GM12875 (cell line): ENCODE results near the gene TLE3.

Experiments
- H3K4me3 ChIP-seq: one replicate; pipeline ENCODE4 v1.5.1; 2011; ENCODE audit warnings: low read depth, low read length, control low read depth
- TF ChIP-seq, protein P1 (sequence below): IDR thresholded peaks from 2 replicates; pipeline ENCODE4 v1.5.1; 2011; ENCODE audit warnings: low read depth, mild to moderate bottlenecking, control low read depth, inconsistent platforms, low read length, moderate library complexity, borderline replicate concordance; ENCODE audit not compliant: insufficient read depth

TLE3 gene

DNA sequence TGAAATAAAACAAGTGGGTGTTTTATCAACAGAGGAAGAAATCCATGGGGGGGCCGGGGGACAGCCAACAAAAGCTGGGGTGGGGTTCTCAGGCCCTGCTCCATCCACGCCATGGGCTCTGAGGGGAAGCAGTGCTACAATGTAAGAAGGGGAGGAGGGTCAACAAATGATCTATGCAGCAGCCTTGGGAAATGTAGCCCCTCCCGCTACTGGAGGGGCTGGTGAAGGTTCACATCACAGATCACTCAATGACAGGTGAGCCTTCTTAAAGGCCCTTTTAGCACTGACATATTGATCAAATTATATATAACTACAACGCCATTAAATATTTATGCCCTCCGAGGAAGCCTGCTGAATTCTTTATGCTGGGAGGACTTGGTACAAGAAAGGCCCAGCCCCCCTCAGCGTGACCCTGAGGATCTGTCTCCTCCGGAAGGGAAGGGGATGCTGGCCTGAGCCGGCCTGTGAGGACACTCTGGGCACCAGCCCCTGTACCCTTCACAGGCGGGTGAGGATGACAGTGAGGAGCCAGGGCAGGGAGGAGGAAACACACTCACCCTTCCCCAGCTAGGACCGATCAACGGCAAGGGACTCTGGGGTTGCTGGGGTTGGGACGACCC, 15.3 kb downstream of the TLE3 start:
- TF ChIP-seq, protein P1, sequence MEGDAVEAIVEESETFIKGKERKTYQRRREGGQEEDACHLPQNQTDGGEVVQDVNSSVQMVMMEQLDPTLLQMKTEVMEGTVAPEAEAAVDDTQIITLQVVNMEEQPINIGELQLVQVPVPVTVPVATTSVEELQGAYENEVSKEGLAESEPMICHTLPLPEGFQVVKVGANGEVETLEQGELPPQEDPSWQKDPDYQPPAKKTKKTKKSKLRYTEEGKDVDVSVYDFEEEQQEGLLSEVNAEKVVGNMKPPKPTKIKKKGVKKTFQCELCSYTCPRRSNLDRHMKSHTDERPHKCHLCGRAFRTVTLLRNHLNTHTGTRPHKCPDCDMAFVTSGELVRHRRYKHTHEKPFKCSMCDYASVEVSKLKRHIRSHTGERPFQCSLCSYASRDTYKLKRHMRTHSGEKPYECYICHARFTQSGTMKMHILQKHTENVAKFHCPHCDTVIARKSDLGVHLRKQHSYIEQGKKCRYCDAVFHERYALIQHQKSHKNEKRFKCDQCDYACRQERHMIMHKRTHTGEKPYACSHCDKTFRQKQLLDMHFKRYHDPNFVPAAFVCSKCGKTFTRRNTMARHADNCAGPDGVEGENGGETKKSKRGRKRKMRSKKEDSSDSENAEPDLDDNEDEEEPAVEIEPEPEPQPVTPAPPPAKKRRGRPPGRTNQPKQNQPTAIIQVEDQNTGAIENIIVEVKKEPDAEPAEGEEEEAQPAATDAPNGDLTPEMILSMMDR = no peak
- no peak overlapping the region for H3K4me3 ChIP-seq

DNA sequence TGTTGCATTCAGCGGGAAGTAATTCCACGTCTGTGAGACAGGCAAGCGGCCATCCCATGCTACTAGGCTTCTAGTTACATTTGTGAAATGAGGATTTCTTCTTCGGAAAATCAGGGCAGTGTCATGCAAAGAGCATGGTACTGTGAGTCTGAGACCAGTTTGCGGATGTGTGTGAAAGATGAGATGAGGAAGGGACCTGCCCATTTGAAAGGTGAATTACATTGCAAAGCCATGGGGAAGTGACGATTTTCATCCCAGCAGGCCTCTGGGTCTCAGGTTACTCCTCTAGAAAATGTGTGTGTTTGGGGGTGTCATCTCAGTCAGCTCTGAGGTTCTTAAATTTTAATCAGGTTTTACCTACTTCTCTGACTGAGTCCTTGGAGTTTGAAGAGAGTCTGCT, 16.1 kb downstream of the TLE3 start:
- H3K4me3 ChIP-seq = no peak overlapping the region
- TF ChIP-seq, protein P1 = no peak

DNA sequence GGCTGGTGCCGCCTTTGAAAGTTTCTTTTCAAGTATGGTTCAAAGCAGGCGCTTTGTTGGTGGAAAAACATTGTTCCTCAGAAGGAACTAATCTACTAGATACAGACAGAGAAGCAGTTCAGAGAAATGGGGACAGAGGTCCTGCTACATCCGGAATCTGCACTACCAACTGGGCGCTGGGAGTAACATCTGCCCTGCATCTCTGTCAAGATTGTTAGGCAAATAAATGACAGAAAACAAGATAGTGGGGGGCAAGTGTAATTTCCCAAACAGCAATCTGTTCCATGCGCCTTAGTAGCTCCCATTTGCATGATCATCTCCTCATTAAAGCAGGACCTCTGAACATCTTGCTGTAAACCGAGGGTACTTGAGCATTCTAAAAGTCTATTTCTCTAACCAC, 17.4 kb downstream of the TLE3 start:
- TF ChIP-seq, protein P1 = no peak

DNA sequence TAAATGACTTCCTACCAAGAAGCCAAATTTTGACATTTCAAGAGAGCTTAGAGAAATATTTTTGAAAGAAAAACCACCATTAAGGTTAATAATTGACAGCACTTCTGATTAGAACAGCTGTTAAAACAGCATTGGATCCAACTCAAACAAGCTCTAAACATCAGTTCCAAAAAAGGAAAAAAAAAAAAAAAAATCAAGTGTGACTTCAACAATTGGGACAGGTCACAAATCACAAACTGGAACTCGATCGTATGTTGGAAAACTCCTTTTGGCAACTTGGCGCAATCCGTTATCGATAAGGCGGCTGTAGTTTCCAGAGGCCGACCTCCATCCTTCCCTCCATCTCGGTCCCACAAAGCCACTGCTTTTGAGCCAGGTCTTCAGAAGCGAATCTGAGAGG, 17.8 kb downstream of the TLE3 start:
- TF ChIP-seq, protein P1 = no peak

More for the DNA sequence above, 17.4 kb downstream of the TLE3 start:
- H3K4me3 ChIP-seq = no peak overlapping the region

DNA sequence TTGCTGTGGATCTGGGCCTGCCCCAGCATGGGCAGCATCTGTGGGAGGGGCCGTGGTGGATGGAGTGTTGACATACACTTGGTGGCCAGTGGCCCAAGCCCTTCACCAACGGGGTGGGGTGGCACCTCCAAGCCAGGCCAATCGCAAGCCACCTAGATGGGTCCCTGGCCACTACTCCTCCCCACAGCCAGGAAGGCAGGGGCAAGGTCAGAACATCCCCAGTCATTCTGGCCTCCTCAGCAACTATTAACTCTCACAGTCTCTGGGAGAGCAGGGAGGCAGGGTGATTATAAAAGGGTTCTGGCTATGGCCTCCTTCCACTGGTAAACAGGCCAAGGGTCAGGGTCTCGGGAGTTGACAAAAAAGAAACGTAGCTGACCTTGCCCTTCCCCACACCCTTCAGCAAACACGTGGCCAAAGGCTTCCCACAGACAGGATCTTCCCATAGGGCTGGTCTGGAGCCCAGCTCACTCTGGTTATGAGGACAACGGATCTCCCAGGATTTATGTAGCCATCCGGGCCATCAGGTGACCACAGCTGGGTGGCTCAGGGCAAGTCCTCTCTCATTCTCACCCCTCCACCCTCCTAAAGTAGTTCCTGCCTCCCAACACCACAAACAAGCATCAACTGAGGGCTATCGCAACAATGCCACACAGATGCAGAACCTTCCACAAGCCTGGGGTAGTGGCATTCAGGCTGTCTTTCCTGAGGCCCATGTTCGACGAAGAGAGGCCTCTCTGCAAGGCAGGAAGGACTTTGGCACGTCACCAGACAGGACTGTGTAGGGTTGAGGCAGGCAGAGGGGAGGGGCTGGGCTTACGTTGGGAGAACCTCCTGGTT, 18.9 kb downstream of the TLE3 start:
- no peak overlapping the region for H3K4me3 ChIP-seq
- TF ChIP-seq, protein P1 = no peak

More for the DNA sequence above, 17.8 kb downstream of the TLE3 start:
- no peak overlapping the region for H3K4me3 ChIP-seq

GRCh38 chr15:70077188-70078147, 20.2 kb downstream of the TLE3 start:
- TF ChIP-seq, protein P1 = no peak
- no peak overlapping the region for H3K4me3 ChIP-seq
